Smooth muscle cell (in vitro differentiated cells): ENCODE data around the gene ZNF24. TPM values are rescaled to one million over a fixed set of nuclear protein-coding genes. Genes with fewer than 3 reads are reported as not detected.

Source experiments
- DNase-seq: peaks from one replicate; lab custom pipeline; 2025; ENCODE audit not compliant: unreplicated experiment; lab: John Stamatoyannopoulos, UW
- H2AFZ ChIP-seq: fragments of 200-600 bp; sonication (generic); 2 replicates; pipeline ENCODE4 v1.6.0; 2016; ENCODE audit warnings: antibody characterized with exemption, low read depth, mild to moderate bottlenecking
- H3F3A ChIP-seq: fragments of 200-600 bp; sonication (generic); 2 replicates; pipeline ENCODE4 v1.6.0; 2017; ENCODE audit warnings: antibody characterized with exemption, low read depth
- H3K27ac ChIP-seq: fragments of 200-600 bp; sonication (generic); 2 replicates; pipeline ENCODE4 v1.5.1; 2016; ENCODE audit warnings: low read depth, mild to moderate bottlenecking
- H3K27me3 ChIP-seq: fragments of 200-600 bp; sonication (generic); 2 replicates; pipeline ENCODE4 v1.6.1; 2016; ENCODE audit warnings: low read depth, mild to moderate bottlenecking
- H3K36me3 ChIP-seq: fragments of 200-600 bp; sonication (generic); 2 replicates; pipeline ENCODE4 v1.5.1; 2016; ENCODE audit warnings: low read depth
- H3K4me1 ChIP-seq: fragments of 200-600 bp; sonication (generic); 2 replicates; pipeline ENCODE4 v1.5.1; 2016; ENCODE audit warnings: low read depth
- H3K4me2 ChIP-seq: fragments of 200-600 bp; sonication (generic); 2 replicates; pipeline ENCODE4 v1.6.0; 2016; ENCODE audit warnings: mild to moderate bottlenecking
- H3K4me3 ChIP-seq: fragments of 200-600 bp; sonication (generic); 2 replicates; pipeline ENCODE4 v1.5.1; 2016; ENCODE audit warnings: mild to moderate bottlenecking
- H3K79me2 ChIP-seq: fragments of 200-600 bp; sonication (generic); 2 replicates; pipeline ENCODE4 v1.6.0; 2016; ENCODE audit warnings: low read depth, mild to moderate bottlenecking
- H3K9ac ChIP-seq: fragments of 200-600 bp; sonication (generic); 2 replicates; pipeline ENCODE4 v1.6.0; 2016; ENCODE audit warnings: low read depth
- H3K9me3 ChIP-seq: fragments of 200-600 bp; sonication (generic); replicated peaks from 2 replicates; pipeline ENCODE4 v1.5.1; 2016; ENCODE audit warnings: low read depth
- H4K20me1 ChIP-seq: fragments of 200-600 bp; sonication (generic); 2 replicates; pipeline ENCODE4 v1.6.0; 2016; ENCODE audit warnings: low read depth
- CTCF ChIP-seq: fragments of 200-600 bp; sonication (generic); IDR thresholded peaks from 2 replicates; pipeline ENCODE4 v1.5.1; 2017; ENCODE audit warnings: borderline replicate concordance, mild to moderate bottlenecking, antibody characterized with exemption; ENCODE audit not compliant: insufficient read depth, poor library complexity, severe bottlenecking
- WGBS: methylation state at CpG from one replicate; pipeline ENCODE4 v1.1.7; 2016; ENCODE audit warnings: low lambda C conversion rate; 5-methylcytosine and 5-hydroxymethylcytosine counted together
- polyA plus RNA-seq: library from polyadenylated mRNA; unstranded; fragments of >200 nt; fragmentation: Nextera tagmentation; extraction: Ambion mirVana; gene quantifications from 2 replicates; pipeline ENCODE4 v1.2.1, GENCODE V29; 2016
- total RNA-seq: library from RNA; depleted of rRNA; stranded (reverse); fragments of >200 nt; gene quantifications from 2 replicates; pipeline ENCODE4 v1.2.3, GENCODE V29; 2014

The ZNF24 gene
- total RNA-seq (40.8 and 59.6 TPM in 2 replicates), polyA plus RNA-seq (26.2 and 27.3 TPM in 2 replicates)

- Histone ChIP-seq H3F3A (no peaks in the 10 kb centered on the region), H2AFZ (peak within 1 kb of the TSS; percentile 63), H3K4me3 (peak within 1 kb of the TSS; percentile 70), H3K9ac (peak within 1 kb of the TSS; percentile 99), H3K9me3 (no peaks in the 10 kb centered on the region), H3K79me2 (peaks cover 50% of the 10 kb centered on the region), H3K4me2 (peak within 1 kb of the TSS; percentile 90), H4K20me1 (peaks cover 47% of the 10 kb centered on the region), H3K4me1 (peaks cover 9% of the 10 kb centered on the region), H3K36me3 (peaks cover 3% of the 10 kb centered on the region), H3K27ac (peak within 1 kb of the TSS; percentile 96), H3K27me3 (no peaks in the 10 kb centered on the region)
- WGBS: under 1% methylated on average over 52 of the region's 64 CpGs
- DNase-seq: peak; percentile 80
- TF ChIP-seq CTCF: no peak
Observed at GRCh38 chr18:35343936-35344735, at the start of gene ZNF24. Gene ZNF24 (minus strand): TSS chr18:35344420. CDS start chr18:35340650, 3,770 bp downstream.

- Histone ChIP-seq H4K20me1 (no peaks in the 10 kb centered on the region), H3K4me1 (no peaks in the 10 kb centered on the region), H2AFZ (no peak overlapping the region), H3K27ac (no peak overlapping the region), H3K36me3 (no peaks in the 10 kb centered on the region), H3K4me2 (no peak overlapping the region), H3K27me3 (no peaks in the 10 kb centered on the region), H3K4me3 (no peak overlapping the region), H3K9me3 (no peaks in the 10 kb centered on the region), H3F3A (no peaks in the 10 kb centered on the region), H3K79me2 (no peaks in the 10 kb centered on the region), H3K9ac (no peak overlapping the region)
- TF ChIP-seq CTCF: no peak
- no peak for DNase-seq
Observed at GRCh38 chr18:35393716-35394115, 49.5 kb upstream of the ZNF24 start.

GRCh38 chr18:35392375-35392774 lies 48.2 kb upstream of the ZNF24 start:
- no peaks in the 10 kb centered on the region for H3K4me1 ChIP-seq
- H3K27me3 ChIP-seq: no peaks in the 10 kb centered on the region
- H3K9me3 ChIP-seq: no peaks in the 10 kb centered on the region
- no peak overlapping the region for H3K4me2 ChIP-seq
- H3K27ac ChIP-seq: no peak overlapping the region
- no peak overlapping the region for H2AFZ ChIP-seq
- no peaks in the 10 kb centered on the region for H4K20me1 ChIP-seq
- H3K9ac ChIP-seq: no peak overlapping the region
- no peak for TF ChIP-seq CTCF
- H3K79me2 ChIP-seq: no peaks in the 10 kb centered on the region
- H3K36me3 ChIP-seq: no peaks in the 10 kb centered on the region
- no peak for DNase-seq
- no peak overlapping the region for H3K4me3 ChIP-seq
- H3F3A ChIP-seq: no peaks in the 10 kb centered on the region
